HepG2 (cell line): Measurements from ENCODE around the gene CLASRP.

Experiments
- HCFC1 ChIP-seq: fragments of 150-350 bp; IDR thresholded peaks from 2 replicates; pipeline ENCODE4 v1.6.1; 2014; ENCODE audit warnings: low read depth, low read length
- HNRNPUL1 ChIP-seq: fragments of 200-400 bp; formaldehyde crosslinking; IDR thresholded peaks from 2 replicates; pipeline ENCODE4 v1.6.1; 2017; ENCODE audit warnings: low read depth, mild to moderate bottlenecking, low read length, moderate library complexity
- JUNB ChIP-seq: sonication (generic); formaldehyde crosslinking; IDR thresholded peaks from 2 replicates; pipeline ENCODE4 v1.8.0; 2022; ENCODE audit warnings: missing genetic modification reagents, mild to moderate bottlenecking, borderline replicate concordance
- POLR2A ChIP-seq, 2 experiments: IDR thresholded peaks; 2 replicates each; pipeline ENCODE4 v1.6.1; 2011; ENCODE audit warnings: low read depth in 2 of 2, low read length in 2 of 2, mild to moderate bottlenecking in 1 of 2, moderate library complexity in 1 of 2; ENCODE audit not compliant: insufficient read depth in 1 of 2
- TARDBP ChIP-seq: sonication (generic); formaldehyde crosslinking; IDR thresholded peaks from 2 replicates; pipeline ENCODE4 v1.8.0; 2022; ENCODE audit warnings: mild to moderate bottlenecking, missing genetic modification reagents
- XRCC5 ChIP-seq: fragments of 200-400 bp; formaldehyde crosslinking; optimal IDR thresholded peaks from 2 replicates; pipeline ENCODE3; 2017; ENCODE audit warnings: mild to moderate bottlenecking, low read length
- YEATS4 ChIP-seq: sonication (generic); formaldehyde crosslinking; IDR thresholded peaks from 2 replicates; pipeline ENCODE4 v1.4.0; 2020; ENCODE audit warnings: missing genetic modification reagents, borderline replicate concordance
- ZNF432 ChIP-seq: sonication (generic); formaldehyde crosslinking; IDR thresholded peaks from 2 replicates; pipeline ENCODE4 v1.5.0; 2020; ENCODE audit warnings: missing genetic modification reagents, mild to moderate bottlenecking, borderline replicate concordance
- TF ChIP-seq, protein P1 (sequence below): sonication (generic); formaldehyde crosslinking; IDR thresholded peaks from 2 replicates; pipeline ENCODE4 v1.5.0; 2020; ENCODE audit warnings: mild to moderate bottlenecking, missing genetic modification reagents
- TF ChIP-seq, protein P2 (sequence below): sonication (generic); formaldehyde crosslinking; IDR thresholded peaks from 2 replicates; pipeline ENCODE4 v1.4.0; 2020; ENCODE audit warnings: mild to moderate bottlenecking, missing genetic modification reagents

DNA sequence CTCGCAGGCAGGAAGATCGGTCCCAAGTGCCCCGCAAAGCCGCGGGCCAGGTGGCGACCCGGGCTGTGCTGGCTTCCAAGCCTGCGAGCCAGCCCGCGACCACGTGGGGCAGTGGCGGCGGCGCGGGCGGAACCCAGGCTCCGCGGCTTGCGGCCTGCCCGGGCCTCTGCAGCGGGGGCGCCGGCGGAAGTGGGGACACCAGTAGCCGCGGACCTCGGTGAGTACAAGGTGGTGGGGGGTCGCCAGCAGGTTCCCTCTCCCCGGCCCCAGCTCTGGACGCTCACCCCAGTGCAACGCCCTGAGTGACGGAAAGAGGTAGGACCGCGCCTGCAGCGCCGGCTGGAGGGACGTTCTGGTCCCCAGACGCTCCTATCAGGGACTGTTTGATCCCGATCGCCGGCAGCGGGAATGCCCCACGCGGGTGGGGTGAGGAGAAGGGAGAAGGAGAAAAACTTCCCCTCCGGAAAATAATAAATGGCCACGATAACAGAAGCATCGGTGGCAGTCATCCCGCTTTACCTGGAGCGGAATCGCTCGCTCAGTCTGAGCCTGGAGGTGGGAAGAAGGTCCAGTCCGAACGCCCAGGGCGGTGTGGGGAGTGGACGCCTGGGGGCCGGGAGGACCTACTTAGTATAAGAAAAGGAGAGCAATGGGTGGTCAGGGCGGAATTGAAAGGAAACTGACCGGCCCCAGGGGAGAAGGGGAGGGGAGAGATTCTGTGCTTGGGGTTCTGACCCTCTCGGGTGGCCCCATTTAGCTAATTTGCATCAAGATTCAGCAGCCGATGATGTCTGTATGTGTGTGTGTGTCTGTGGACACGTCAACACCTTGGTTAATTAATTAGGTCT is 40.4 kb downstream of the CLASRP start, which contains the start of gene GEMIN7:
- 0 out of 2 replicates have a peak, but pooled peaks have one; percentile 29 for TF ChIP-seq HNRNPUL1
- no peak for TF ChIP-seq ZNF432 (CRISPR knock-in tag)
- TF ChIP-seq, protein P1, sequence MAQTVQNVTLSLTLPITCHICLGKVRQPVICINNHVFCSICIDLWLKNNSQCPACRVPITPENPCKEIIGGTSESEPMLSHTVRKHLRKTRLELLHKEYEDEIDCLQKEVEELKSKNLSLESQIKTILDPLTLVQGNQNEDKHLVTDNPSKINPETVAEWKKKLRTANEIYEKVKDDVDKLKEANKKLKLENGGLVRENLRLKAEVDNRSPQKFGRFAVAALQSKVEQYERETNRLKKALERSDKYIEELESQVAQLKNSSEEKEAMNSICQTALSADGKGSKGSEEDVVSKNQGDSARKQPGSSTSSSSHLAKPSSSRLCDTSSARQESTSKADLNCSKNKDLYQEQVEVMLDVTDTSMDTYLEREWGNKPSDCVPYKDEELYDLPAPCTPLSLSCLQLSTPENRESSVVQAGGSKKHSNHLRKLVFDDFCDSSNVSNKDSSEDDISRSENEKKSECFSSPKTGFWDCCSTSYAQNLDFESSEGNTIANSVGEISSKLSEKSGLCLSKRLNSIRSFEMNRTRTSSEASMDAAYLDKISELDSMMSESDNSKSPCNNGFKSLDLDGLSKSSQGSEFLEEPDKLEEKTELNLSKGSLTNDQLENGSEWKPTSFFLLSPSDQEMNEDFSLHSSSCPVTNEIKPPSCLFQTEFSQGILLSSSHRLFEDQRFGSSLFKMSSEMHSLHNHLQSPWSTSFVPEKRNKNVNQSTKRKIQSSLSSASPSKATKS (CRISPR knock-in tag) = peak; percentile 46; the same call in 1 of the 2 replicates
- TF ChIP-seq TARDBP (CRISPR knock-in tag) = peak; percentile 93
- TF ChIP-seq, protein P2, sequence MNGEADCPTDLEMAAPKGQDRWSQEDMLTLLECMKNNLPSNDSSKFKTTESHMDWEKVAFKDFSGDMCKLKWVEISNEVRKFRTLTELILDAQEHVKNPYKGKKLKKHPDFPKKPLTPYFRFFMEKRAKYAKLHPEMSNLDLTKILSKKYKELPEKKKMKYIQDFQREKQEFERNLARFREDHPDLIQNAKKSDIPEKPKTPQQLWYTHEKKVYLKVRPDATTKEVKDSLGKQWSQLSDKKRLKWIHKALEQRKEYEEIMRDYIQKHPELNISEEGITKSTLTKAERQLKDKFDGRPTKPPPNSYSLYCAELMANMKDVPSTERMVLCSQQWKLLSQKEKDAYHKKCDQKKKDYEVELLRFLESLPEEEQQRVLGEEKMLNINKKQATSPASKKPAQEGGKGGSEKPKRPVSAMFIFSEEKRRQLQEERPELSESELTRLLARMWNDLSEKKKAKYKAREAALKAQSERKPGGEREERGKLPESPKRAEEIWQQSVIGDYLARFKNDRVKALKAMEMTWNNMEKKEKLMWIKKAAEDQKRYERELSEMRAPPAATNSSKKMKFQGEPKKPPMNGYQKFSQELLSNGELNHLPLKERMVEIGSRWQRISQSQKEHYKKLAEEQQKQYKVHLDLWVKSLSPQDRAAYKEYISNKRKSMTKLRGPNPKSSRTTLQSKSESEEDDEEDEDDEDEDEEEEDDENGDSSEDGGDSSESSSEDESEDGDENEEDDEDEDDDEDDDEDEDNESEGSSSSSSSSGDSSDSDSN (CRISPR knock-in tag) = peak; percentile 82
- TF ChIP-seq JUNB (CRISPR knock-in tag) = peak; percentile 38
- TF ChIP-seq POLR2A (IDR thresholded peaks at IDR 0.05; ENCODE audit: insufficient read depth in 1 of 2, low read depth in 2 of 2, low read length in 2 of 2) = peak; percentile 62 to 82; a peak in 3 of 4 replicates
- TF ChIP-seq YEATS4 = peak; percentile 100
- peak; percentile 73 for TF ChIP-seq HCFC1
- TF ChIP-seq XRCC5 = peak; percentile 97
